ENCODE results near the gene PELI2.

PELI2 gene

GRCh38 chr14:56119201-56119981, 1.2 kb downstream of the PELI2 start:
- no peak for DNase-seq (ENCODE audit: low read depth in 3 of 3)

GRCh38 chr14:56120091-56120691, 2.0 kb downstream of the PELI2 start:
- DNase-seq (ENCODE audit: low read depth in 3 of 3) = no peak

- DNase-seq (ENCODE audit: low read depth in 3 of 3) = no peak
Measured at GRCh38 chr14:56121816-56122215, 3.6 kb downstream of the PELI2 start.

GRCh38 chr14:56122301-56122700, 4.1 kb downstream of the PELI2 start:
- no peak for DNase-seq (ENCODE audit: low read depth in 3 of 3)

- DNase-seq (ENCODE audit: low read depth in 3 of 3) = no peak
Measured at GRCh38 chr14:56124327-56124726, 6.1 kb downstream of the PELI2 start.

- DNase-seq (ENCODE audit: low read depth in 3 of 3) = no peak
Measured at GRCh38 chr14:56125772-56126636, 7.8 kb downstream of the PELI2 start.

- no peak for DNase-seq (ENCODE audit: low read depth in 3 of 3)
Measured at GRCh38 chr14:56126637-56126913, 8.4 kb downstream of the PELI2 start.

- DNase-seq (ENCODE audit: low read depth in 3 of 3) = no peak
Measured at GRCh38 chr14:56127156-56127555, 8.9 kb downstream of the PELI2 start.

GRCh38 chr14:56129092-56129491, 10.9 kb downstream of the PELI2 start:
- DNase-seq (ENCODE audit: low read depth in 3 of 3) = no peak

GRCh38 chr14:56129933-56130332, 11.7 kb downstream of the PELI2 start:
- no peak for DNase-seq (ENCODE audit: low read depth in 3 of 3)

GRCh38 chr14:56131004-56131864, 13.0 kb downstream of the PELI2 start:
- DNase-seq (ENCODE audit: low read depth in 3 of 3) = no peak

GRCh38 chr14:56131865-56132833, 13.9 kb downstream of the PELI2 start:
- no peak for DNase-seq (ENCODE audit: low read depth in 3 of 3)

GRCh38 chr14:56133547-56133946, 15.3 kb downstream of the PELI2 start:
- DNase-seq (ENCODE audit: low read depth in 3 of 3) = no peak

GRCh38 chr14:56135001-56135400, 16.8 kb downstream of the PELI2 start:
- no peak for DNase-seq (ENCODE audit: low read depth in 3 of 3)

GRCh38 chr14:56135668-56136067, 17.5 kb downstream of the PELI2 start:
- DNase-seq (ENCODE audit: low read depth in 3 of 3) = no peak

- no peak for DNase-seq (ENCODE audit: low read depth in 3 of 3)
Measured at GRCh38 chr14:56136571-56137452, 18.6 kb downstream of the PELI2 start.

- DNase-seq (ENCODE audit: low read depth in 3 of 3) = no peak
Measured at GRCh38 chr14:56137453-56137807, 19.2 kb downstream of the PELI2 start.

GRCh38 chr14:56137849-56138248, 19.6 kb downstream of the PELI2 start:
- DNase-seq (ENCODE audit: low read depth in 3 of 3) = no peak

- DNase-seq (ENCODE audit: low read depth in 3 of 3) = no peak
Measured at GRCh38 chr14:56138928-56139327, 20.7 kb downstream of the PELI2 start.

GRCh38 chr14:56142314-56142713, 24.1 kb downstream of the PELI2 start:
- DNase-seq (ENCODE audit: low read depth in 3 of 3) = no peak

Measured in stimulated activated CD4-positive, alpha-beta T cell treated with anti-CD3 and anti-CD28 coated beads, TNF-alpha, amount 100 ng/mL, for 4 hours (primary cell).